ENCODE measurements around the gene SLC6A3.

DNA sequence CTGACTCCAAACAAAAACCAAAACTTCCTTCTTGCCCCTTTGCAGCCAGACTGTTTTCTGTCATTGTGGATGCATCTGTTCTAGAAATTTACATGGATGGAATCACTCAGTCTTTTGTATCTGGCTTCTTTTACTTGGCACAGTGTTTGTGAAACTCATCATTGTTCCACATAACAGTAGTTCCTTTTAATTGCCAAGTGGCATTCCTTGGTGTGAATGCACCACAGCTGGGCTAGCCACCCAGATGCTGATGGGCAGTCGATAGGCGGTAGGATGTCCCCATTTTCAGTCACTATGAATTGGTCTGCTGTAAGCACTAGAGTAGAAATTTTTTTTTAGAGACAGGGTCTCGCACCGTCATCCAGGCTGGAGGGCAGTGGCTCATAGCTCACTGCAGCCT lies 94.1 kb downstream of the SLC6A3 start:
- TF ChIP-seq, protein P1, sequence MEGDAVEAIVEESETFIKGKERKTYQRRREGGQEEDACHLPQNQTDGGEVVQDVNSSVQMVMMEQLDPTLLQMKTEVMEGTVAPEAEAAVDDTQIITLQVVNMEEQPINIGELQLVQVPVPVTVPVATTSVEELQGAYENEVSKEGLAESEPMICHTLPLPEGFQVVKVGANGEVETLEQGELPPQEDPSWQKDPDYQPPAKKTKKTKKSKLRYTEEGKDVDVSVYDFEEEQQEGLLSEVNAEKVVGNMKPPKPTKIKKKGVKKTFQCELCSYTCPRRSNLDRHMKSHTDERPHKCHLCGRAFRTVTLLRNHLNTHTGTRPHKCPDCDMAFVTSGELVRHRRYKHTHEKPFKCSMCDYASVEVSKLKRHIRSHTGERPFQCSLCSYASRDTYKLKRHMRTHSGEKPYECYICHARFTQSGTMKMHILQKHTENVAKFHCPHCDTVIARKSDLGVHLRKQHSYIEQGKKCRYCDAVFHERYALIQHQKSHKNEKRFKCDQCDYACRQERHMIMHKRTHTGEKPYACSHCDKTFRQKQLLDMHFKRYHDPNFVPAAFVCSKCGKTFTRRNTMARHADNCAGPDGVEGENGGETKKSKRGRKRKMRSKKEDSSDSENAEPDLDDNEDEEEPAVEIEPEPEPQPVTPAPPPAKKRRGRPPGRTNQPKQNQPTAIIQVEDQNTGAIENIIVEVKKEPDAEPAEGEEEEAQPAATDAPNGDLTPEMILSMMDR (IDR thresholded peaks at IDR 0.05; ENCODE audit: low read depth, low read length): no peak
- TF ChIP-seq EZH2phosphoT487 (IDR thresholded peaks at IDR 0.05; ENCODE audit: low read depth): no peak

Measured in OCI-LY3 (cell line).